ENCODE data around the gene PKD2. TPM values are rescaled to one million over a fixed set of nuclear protein-coding genes. Genes with fewer than 3 reads are reported as not detected.

The PKD2 gene
- total and polyA plus RNA-seq, 2 of the 4 experiments (the other 2 are of a cell fraction): 43.8 to 51.3 TPM

- H3K9me1 ChIP-seq (ENCODE audit: insufficient read depth, low read length): no peaks in the 10 kb centered on the region
- no peak overlapping the region for H3K4ac ChIP-seq (ENCODE audit: low read depth, low read length)
- no peaks in the 10 kb centered on the region for H4K20me1 ChIP-seq (ENCODE audit: insufficient read depth, low read length)
- no peaks in the 10 kb centered on the region for H3K27me3 ChIP-seq (ENCODE audit: control insufficient read depth, insufficient read depth, low read length)
- ChIA-PET POLR2A (ENCODE audit: unreplicated experiment) (no interaction called here), CTCF (interaction anchor here (0.7 kb wide), 1 partner anchor 15 kb away, joined by 3 read pairs; no protein-coding TSS in a partner anchor)
- no peak overlapping the region for H2BK20ac ChIP-seq (ENCODE audit: low read depth, low read length)
- H3K27ac ChIP-seq (ENCODE audit: insufficient read depth, low read length): no peak overlapping the region
- intact Hi-C loops (cut with micrococcal nuclease) (no loop called here), in situ Hi-C loops (cut with MboI; ENCODE audit: low sequenced_read_pairs) (no loop called here), dilution Hi-C loops (cut with HindIII; ENCODE audit: low sequenced_read_pairs, unreplicated experiment) (no loop called here)
- BruUV-seq (replicated peaks): no TSS peak
- H4K8ac ChIP-seq (ENCODE audit: low read depth in 2 of 2, low read length in 2 of 2): no peak overlapping the region
- H2AK5ac ChIP-seq (ENCODE audit: low read depth, low read length): no peak overlapping the region
- H3K18ac ChIP-seq (ENCODE audit: low read depth, low read length): no peak overlapping the region
- H3K9ac ChIP-seq (ENCODE audit: low read depth, low read length): no peak overlapping the region
- no peak overlapping the region for H3K4me3 ChIP-seq (ENCODE audit: insufficient read depth, low read depth, low read length)
- no peak for ATAC-seq (ENCODE audit: low read depth)
- DNase-seq: no peak
- H3K9me3 ChIP-seq (ENCODE audit: control insufficient read depth, insufficient read depth, low read length): no peaks in the 10 kb centered on the region
- H3K56ac ChIP-seq (ENCODE audit: extremely low read depth, insufficient read depth, low read length): no peak overlapping the region
- no peaks in the 10 kb centered on the region for H3K79me1 ChIP-seq (ENCODE audit: low read depth in 1 of 2, low read length in 2 of 2)
- H3K4me2 ChIP-seq (ENCODE audit: low read depth, low read length): no peak overlapping the region
- no peaks in the 10 kb centered on the region for H3K36me3 ChIP-seq (ENCODE audit: control insufficient read depth, insufficient read depth, low read length)
- no peaks in the 10 kb centered on the region for H3K4me1 ChIP-seq (ENCODE audit: control insufficient read depth, insufficient read depth, low read length)
- H2AFZ ChIP-seq (replicated peaks; ENCODE audit: low read length, poor library complexity): no peak overlapping the region
- no peak overlapping the region for H4K5ac ChIP-seq (ENCODE audit: low read depth, low read length)
- no peak overlapping the region for H3K23ac ChIP-seq (ENCODE audit: low read depth, low read length)
- no peak overlapping the region for H2BK120ac ChIP-seq (ENCODE audit: low read depth, low read length)
- no peak overlapping the region for H2AK9ac ChIP-seq (replicated peaks; ENCODE audit: low read depth, low read length, poor library complexity)
- H2BK15ac ChIP-seq (ENCODE audit: low read depth, low read length): no peak overlapping the region
- H4K91ac ChIP-seq (ENCODE audit: insufficient read depth, low read depth, low read length): no peak overlapping the region
- TF ChIP-seq RAD21 (IDR thresholded peaks at IDR 0.05; ENCODE audit: low read length) (no peak), FOS (IDR thresholded peaks at IDR 0.05; ENCODE audit: low read depth, low read length) (no peak), RFX5 (IDR thresholded peaks at IDR 0.05; ENCODE audit: low read depth, low read length) (no peak), CEBPB (IDR thresholded peaks at IDR 0.05; ENCODE audit: low read depth, low read length) (no peak), RCOR1 (IDR thresholded peaks at IDR 0.05; ENCODE audit: insufficient replicate concordance, low read length) (no peak), MXI1 (IDR thresholded peaks at IDR 0.05; ENCODE audit: borderline replicate concordance, low read depth, low read length) (no peak), NFE2L2 (IDR thresholded peaks at IDR 0.05; ENCODE audit: low read depth, low read length) (no peak), BHLHE40 (IDR thresholded peaks at IDR 0.05; ENCODE audit: low read depth, low read length) (no peak), MAFK (IDR thresholded peaks at IDR 0.05; ENCODE audit: low read depth, low read length) (no peak), CHD1 (IDR thresholded peaks at IDR 0.05; ENCODE audit: low read depth, low read length) (no peak), MAZ (IDR thresholded peaks at IDR 0.05; ENCODE audit: borderline replicate concordance, low read depth, low read length) (no peak), CTCF (conservative IDR thresholded peaks at IDR 0.05; ENCODE audit: low read depth, low read length) (no peak), SMC3 (IDR thresholded peaks at IDR 0.05; ENCODE audit: low read depth, low read length) (no peak), USF2 (IDR thresholded peaks at IDR 0.05; ENCODE audit: low read depth, low read length) (no peak), POLR2A (IDR thresholded peaks at IDR 0.05; ENCODE audit: low read depth, low read length) (no peak), ELK1 (IDR thresholded peaks at IDR 0.05; ENCODE audit: borderline replicate concordance, low read depth, low read length) (no peak)
- H3K14ac ChIP-seq (replicated peaks; ENCODE audit: low read depth, low read length): no peak overlapping the region
- no peak overlapping the region for H2BK5ac ChIP-seq (ENCODE audit: low read depth, low read length, poor library complexity, severe bottlenecking)
Observed at GRCh38 chr4:88090898-88091297, 83.5 kb downstream of the PKD2 start.

All from IMR-90 (cell line).